Caco-2 (cell line): Measurements from ENCODE around the gene FLT1. TPM values are rescaled to one million over a fixed set of nuclear protein-coding genes. Genes with fewer than 3 reads are reported as not detected.
A peak's percentile ranks its signal among the peaks of the same experiment; 100 is the strongest.

Source experiments
- BruUV-seq: library from RNA; stranded (reverse); fragments of 400-500 nt; replicated peaks from 2 replicates; lab custom pipeline; 2021; lab: Mats Ljungman, UMichigan
- CTCF ChIA-PET: fragments of 300-600 bp; sonication (Branson Sonifier 250); formaldehyde crosslinking; loops from one replicate; lab custom pipeline; 2022; ENCODE audit warnings: antibody characterized with exemption; lab: Charles Lee
- POLR2A ChIA-PET: fragments of 300-600 bp; sonication (Branson Sonifier 250); formaldehyde crosslinking; loops from one replicate; lab custom pipeline; 2022; ENCODE audit warnings: antibody characterized with exemption; lab: Charles Lee
- DNase-seq, 2 experiments: peaks; one replicate each; pipeline versions ENCODE4 v3.0.0 to v3.0.0-alpha.2; 2020 to 2022
- H3K27me3 ChIP-seq: replicated peaks from 2 replicates; pipeline ENCODE4 v1.6.0; 2011; ENCODE audit warnings: low read length; ENCODE audit not compliant: control insufficient read depth, insufficient read depth
- H3K36me3 ChIP-seq: 2 replicates; pipeline ENCODE4 v1.5.1; 2011; ENCODE audit warnings: low read length; ENCODE audit not compliant: control insufficient read depth, insufficient read depth
- H3K4me1 ChIP-seq: fragments of 250-450 bp; sonication (Bioruptor Pico); 2 replicates; pipeline ENCODE4 v1.5.1; 2020; ENCODE audit warnings: mild to moderate bottlenecking
- H3K4me3 ChIP-seq: 2 replicates; pipeline ENCODE4 v1.5.1; 2011; ENCODE audit warnings: low read depth, mild to moderate bottlenecking, control low read depth, low read length
- H3K9me3 ChIP-seq: fragments of 250-450 bp; sonication (Bioruptor Pico); 2 replicates; pipeline ENCODE4 v1.5.1; 2020; ENCODE audit warnings: mild to moderate bottlenecking, moderate library complexity
- H3K27ac Mint-ChIP-seq: one replicate; pipeline ENCODE4 v1.8.0; 2022; ENCODE audit warnings: mixed read lengths; ENCODE audit not compliant: unreplicated experiment
- H3K27me3 Mint-ChIP-seq: one replicate; pipeline ENCODE4 v1.8.0; 2022; ENCODE audit warnings: mixed read lengths; ENCODE audit not compliant: insufficient read depth, unreplicated experiment
- H3K36me3 Mint-ChIP-seq: one replicate; pipeline ENCODE4 v1.8.0; 2022; ENCODE audit warnings: mild to moderate bottlenecking, mixed read lengths; ENCODE audit not compliant: insufficient read depth, unreplicated experiment
- H3K4me1 Mint-ChIP-seq: one replicate; pipeline ENCODE4 v1.8.0; 2022; ENCODE audit warnings: low read depth, mixed read lengths; ENCODE audit not compliant: unreplicated experiment
- H3K4me3 Mint-ChIP-seq: one replicate; pipeline ENCODE4 v1.8.0; 2022; ENCODE audit warnings: mild to moderate bottlenecking, moderate library complexity, mixed read lengths; ENCODE audit not compliant: unreplicated experiment
- H3K9me3 Mint-ChIP-seq: one replicate; pipeline ENCODE4 v1.8.0; 2022; ENCODE audit warnings: mixed read lengths; ENCODE audit not compliant: unreplicated experiment
- intact Hi-C: fragments of 100-400 bp; cut with micrococcal nuclease; formaldehyde crosslinking; loops from one replicate; pipeline ENCODE4 v1.10.0; 2022; ENCODE audit not compliant: unreplicated experiment
- total RNA-seq: library from RNA; stranded (reverse); gene quantifications from 2 replicates; pipeline ENCODE4 v1.2.3, GENCODE V29; 2022
- TF ChIP-seq, protein P1 (sequence below), 2 experiments: fragments of 200-600 bp in 1 of 2; IDR thresholded peaks; 1 replicate in 1 of 2; 2 replicates in 1 of 2; pipeline versions ENCODE4 v1.5.1 to v1.8.0; 2011 to 2022; ENCODE audit warnings: antibody characterized with exemption in 1 of 2, control low read depth in 1 of 2, inconsistent platforms in 1 of 2, low read depth in 1 of 2, low read length in 1 of 2, mild to moderate bottlenecking in 1 of 2, moderate library complexity in 1 of 2; ENCODE audit not compliant: insufficient read depth in 1 of 2, severe bottlenecking in 1 of 2, unreplicated experiment in 1 of 2

The FLT1 gene
- total RNA-seq, 1 experiment from 2014 or later, result 0.66 TPM

DNA sequence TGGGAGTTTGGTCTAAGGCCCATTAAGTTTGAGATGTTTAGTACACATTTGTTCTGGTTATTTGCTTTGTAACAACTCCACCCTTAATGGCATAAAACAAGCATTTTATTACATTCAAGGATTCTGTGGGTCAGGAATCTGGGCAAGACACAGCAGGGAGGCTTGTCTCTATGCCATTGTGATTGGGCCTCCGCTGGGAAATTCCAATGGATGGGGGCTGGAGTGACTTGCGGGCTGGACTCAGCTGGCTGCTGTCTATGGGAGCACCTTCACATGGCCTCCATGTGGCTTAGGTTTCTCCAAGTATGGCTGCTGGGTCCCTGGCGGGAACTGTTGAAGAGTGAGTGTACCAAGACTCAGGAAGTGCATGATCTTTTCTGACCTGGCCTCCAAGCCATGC, 197.6 kb downstream of the FLT1 start:
- peak overlapping the region; percentile 38 for H3K27ac Mint-ChIP-seq
- H3K4me1 Mint-ChIP-seq, result no peaks in the 10 kb centered on the region
- Histone ChIP-seq H3K9me3 (no peaks in the 10 kb centered on the region), H3K4me1 (no peaks in the 10 kb centered on the region), H3K4me3 (no peak overlapping the region), H3K36me3 (peaks cover 1% of the 10 kb centered on the region; the same call in 1 of the 2 replicates), H3K27me3 (no peaks in the 10 kb centered on the region)
- TF ChIP-seq, protein P1, sequence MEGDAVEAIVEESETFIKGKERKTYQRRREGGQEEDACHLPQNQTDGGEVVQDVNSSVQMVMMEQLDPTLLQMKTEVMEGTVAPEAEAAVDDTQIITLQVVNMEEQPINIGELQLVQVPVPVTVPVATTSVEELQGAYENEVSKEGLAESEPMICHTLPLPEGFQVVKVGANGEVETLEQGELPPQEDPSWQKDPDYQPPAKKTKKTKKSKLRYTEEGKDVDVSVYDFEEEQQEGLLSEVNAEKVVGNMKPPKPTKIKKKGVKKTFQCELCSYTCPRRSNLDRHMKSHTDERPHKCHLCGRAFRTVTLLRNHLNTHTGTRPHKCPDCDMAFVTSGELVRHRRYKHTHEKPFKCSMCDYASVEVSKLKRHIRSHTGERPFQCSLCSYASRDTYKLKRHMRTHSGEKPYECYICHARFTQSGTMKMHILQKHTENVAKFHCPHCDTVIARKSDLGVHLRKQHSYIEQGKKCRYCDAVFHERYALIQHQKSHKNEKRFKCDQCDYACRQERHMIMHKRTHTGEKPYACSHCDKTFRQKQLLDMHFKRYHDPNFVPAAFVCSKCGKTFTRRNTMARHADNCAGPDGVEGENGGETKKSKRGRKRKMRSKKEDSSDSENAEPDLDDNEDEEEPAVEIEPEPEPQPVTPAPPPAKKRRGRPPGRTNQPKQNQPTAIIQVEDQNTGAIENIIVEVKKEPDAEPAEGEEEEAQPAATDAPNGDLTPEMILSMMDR (IDR thresholded peaks at IDR 0.05; ENCODE audit: insufficient read depth in 1 of 2, low read depth in 1 of 2, low read length in 1 of 2, severe bottlenecking in 1 of 2, unreplicated experiment in 1 of 2), result no peak
- intact Hi-C loops, result no loop called here
- no TSS peak for BruUV-seq
- no peaks in the 10 kb centered on the region for H3K9me3 Mint-ChIP-seq
- H3K27me3 Mint-ChIP-seq, result no peaks in the 10 kb centered on the region
- H3K4me3 Mint-ChIP-seq, result no peak overlapping the region
- CTCF ChIA-PET, result no interaction called here
- DNase-seq, result peak in 1 of 2 experiments; percentile 16
- peaks cover 20% of the 10 kb centered on the region for H3K36me3 Mint-ChIP-seq
- POLR2A ChIA-PET, result no interaction called here

DNA sequence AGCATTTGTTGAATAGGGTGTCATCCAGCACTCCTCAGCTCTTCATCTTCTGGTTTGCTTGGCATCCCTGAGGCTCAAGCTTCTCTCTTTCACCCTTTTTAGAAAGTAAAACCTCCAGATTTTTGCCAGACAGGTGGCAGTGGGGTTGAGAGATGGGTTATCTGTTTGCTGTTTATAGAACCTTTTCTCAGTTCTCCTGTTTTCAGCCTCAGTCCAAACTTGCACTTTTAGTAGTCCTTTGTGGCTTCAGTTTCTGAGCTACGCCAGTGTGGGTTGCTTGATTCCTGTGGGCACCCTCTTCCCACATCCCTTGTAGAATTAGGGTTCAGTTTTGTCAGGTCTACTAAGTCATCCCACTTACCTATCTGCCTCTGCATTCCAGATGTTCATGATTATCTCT, 208.7 kb downstream of the FLT1 start:
- no peak overlapping the region for H3K4me3 Mint-ChIP-seq
- H3K9me3 Mint-ChIP-seq, result no peaks in the 10 kb centered on the region
- Histone ChIP-seq H3K4me1 (no peaks in the 10 kb centered on the region), H3K27me3 (no peaks in the 10 kb centered on the region), H3K4me3 (no peak overlapping the region), H3K36me3 (no peaks in the 10 kb centered on the region), H3K9me3 (no peaks in the 10 kb centered on the region)
- CTCF ChIA-PET, result no interaction called here
- TF ChIP-seq, protein P1 (IDR thresholded peaks at IDR 0.05; ENCODE audit: insufficient read depth in 1 of 2, low read depth in 1 of 2, low read length in 1 of 2, severe bottlenecking in 1 of 2, unreplicated experiment in 1 of 2), result no peak
- POLR2A ChIA-PET, result no interaction called here
- no peak for DNase-seq
- BruUV-seq, result no TSS peak
- no peaks in the 10 kb centered on the region for H3K27me3 Mint-ChIP-seq
- peaks cover 29% of the 10 kb centered on the region for H3K36me3 Mint-ChIP-seq
- no peaks in the 10 kb centered on the region for H3K4me1 Mint-ChIP-seq
- intact Hi-C loops, result no loop called here
- no peak overlapping the region for H3K27ac Mint-ChIP-seq

DNA sequence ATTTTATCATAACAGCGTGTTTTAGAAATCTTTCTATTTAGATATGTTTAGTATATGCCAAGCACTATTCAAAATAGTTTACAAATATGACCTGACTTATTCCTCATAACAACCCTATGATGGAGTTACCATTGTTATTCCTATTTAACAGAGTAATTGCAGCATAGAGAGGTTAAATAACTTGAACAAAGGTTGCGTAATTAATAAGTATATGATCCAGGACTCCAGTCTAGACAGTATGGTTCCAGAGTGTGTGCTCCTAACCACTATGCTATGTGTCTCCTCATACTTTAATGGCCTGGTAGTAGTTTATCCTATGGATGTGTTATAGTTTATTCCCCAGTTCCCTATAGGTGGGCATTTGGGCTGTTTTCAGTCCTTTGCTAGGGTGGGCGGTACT, 211.3 kb downstream of the FLT1 start:
- no peak overlapping the region for H3K4me3 Mint-ChIP-seq
- ChIA-PET CTCF (no interaction called here), POLR2A (no interaction called here)
- H3K27me3 Mint-ChIP-seq, result no peaks in the 10 kb centered on the region
- no peak for DNase-seq
- peaks cover 43% of the 10 kb centered on the region for H3K36me3 Mint-ChIP-seq
- H3K4me3 ChIP-seq, result no peak overlapping the region
- no peaks in the 10 kb centered on the region for H3K4me1 ChIP-seq
- no peaks in the 10 kb centered on the region for H3K9me3 Mint-ChIP-seq
- no peaks in the 10 kb centered on the region for H3K9me3 ChIP-seq
- H3K27ac Mint-ChIP-seq, result no peak overlapping the region
- no peaks in the 10 kb centered on the region for H3K36me3 ChIP-seq
- no peaks in the 10 kb centered on the region for H3K27me3 ChIP-seq
- intact Hi-C loops, result no loop called here
- TF ChIP-seq, protein P1 (IDR thresholded peaks at IDR 0.05; ENCODE audit: insufficient read depth in 1 of 2, low read depth in 1 of 2, low read length in 1 of 2, severe bottlenecking in 1 of 2, unreplicated experiment in 1 of 2), result no peak
- no peaks in the 10 kb centered on the region for H3K4me1 Mint-ChIP-seq
- BruUV-seq, result no TSS peak
